Kidney tubule cell (primary cell): Measurements from ENCODE around the gene DLL4.

Experiments
- DNase-seq: peaks from one replicate; pipeline ENCODE4 v3.0.0-alpha.2; 2018; ENCODE audit warnings: low spot score

DLL4 gene

GRCh38 chr15:40906091-40906990, 22.8 kb upstream of the DLL4 start:
- peak; percentile 97 for DNase-seq

DNA sequence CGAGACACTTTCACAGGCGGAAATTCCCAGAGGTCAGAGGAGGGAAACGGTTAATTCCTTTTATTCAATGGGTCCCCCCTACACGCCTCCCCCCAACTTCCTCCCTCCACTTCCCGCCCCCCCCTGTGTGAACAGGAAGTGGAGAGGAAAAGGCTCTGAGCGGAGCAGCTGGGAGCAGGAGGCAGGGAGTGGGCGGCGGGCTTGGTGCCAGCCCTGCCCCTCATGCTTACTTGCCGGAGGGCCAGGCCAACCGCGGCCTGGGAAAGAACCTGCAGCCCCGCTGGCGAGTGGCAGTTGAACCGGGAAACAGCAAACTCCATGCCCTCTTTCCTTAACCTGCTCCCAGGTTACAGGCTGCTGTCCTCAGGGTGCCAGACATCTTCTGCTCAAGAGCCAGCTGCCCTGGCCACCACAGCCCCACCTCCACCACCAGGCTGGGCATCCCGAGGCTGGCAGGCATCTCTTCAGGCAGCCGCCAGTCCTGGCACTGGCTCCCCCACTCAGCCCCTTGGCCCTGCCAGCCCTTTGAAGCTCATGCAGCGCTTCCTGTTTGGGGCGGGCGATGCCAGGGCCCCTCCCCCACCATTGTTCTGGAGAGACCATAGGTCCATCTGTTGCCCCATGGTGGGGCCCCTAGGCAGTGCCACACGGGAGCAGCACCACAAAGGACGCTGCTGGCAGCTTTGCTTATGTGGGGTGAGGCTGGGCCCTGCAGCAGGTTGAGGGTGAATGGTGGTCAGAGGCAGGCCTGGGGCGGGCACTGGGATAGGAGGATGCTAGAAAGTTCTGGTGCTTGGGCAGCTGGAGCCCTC, 21.9 kb upstream of the DLL4 start:
- DNase-seq, result peak; percentile 39

- no peak for DNase-seq
These were observed 21.0 kb upstream of the DLL4 start for GRCh38 chr15:40908095-40908494.

DNA sequence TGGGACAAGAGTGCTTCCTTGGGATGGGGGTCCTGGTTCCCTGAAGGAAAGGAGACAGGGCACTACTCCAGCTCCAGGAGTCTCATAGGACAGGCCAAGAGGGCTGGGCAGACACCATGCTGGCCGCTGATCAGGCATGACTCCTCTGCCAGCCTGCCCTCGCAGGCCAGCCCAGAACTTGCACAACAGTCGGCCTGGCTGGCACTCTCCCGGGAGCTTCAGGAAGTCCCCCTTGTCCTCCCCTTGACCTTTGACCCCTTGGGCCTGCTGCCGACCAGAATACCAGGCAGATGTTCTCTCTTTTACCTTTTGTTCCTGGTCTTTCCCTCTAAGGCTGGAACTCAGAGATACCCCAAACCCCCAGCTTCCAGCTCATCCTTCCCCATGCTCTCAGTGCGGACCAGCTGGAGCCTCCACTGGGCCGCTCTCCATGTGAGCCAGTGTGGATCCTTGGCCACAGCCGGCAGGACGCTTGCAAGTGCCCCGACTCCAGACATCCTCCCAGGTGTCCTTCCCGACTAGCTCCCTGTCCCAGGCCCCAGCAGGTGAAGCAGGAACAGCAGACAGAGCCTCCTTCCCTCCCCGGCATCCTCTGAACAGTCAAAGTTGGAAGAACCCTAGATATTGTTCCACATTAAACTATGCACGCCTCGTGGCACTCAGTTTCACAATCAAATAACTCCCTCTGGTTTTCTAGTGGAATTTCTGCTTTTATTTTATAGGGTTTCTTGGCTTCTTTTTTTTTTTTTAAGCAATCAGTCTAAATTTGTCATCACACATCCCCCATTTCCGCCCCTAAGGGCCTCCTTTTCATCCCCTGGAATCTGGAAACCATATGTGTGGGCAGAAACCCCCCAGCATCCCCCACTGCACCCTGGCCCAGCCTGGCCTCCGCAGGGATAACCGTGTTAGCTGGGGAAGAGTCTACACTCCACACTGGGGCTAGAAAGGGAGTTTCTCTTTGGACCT, 19.2 kb upstream of the DLL4 start:
- no peak for DNase-seq

DNA sequence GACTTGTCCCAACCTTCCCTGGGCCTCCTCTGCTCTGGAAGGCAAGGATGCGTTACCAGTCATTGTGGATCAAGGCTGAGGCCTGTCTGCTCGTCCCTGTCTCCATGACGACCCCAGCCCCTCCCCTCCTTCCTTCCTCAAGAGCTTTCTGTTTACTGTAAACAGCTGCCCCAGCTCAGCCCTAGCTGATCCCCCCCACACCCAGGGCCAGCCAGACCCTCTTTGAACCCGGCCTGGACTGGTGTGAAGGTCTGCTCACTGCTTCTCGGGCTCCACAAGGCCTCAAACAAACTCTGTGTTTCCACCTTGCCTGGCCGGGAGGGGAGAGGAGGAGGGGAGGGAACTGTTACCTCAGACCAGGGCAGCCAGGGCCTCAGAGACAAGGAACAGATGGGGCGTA, 18.0 kb upstream of the DLL4 start:
- DNase-seq, result no peak

- DNase-seq, result no peak
These were observed 17.4 kb upstream of the DLL4 start for GRCh38 chr15:40911693-40912092.

GRCh38 chr15:40912478-40912877, 16.7 kb upstream of the DLL4 start:
- DNase-seq, result no peak

- DNase-seq, result no peak
These were observed 15.1 kb upstream of the DLL4 start for GRCh38 chr15:40914013-40914412.

DNA sequence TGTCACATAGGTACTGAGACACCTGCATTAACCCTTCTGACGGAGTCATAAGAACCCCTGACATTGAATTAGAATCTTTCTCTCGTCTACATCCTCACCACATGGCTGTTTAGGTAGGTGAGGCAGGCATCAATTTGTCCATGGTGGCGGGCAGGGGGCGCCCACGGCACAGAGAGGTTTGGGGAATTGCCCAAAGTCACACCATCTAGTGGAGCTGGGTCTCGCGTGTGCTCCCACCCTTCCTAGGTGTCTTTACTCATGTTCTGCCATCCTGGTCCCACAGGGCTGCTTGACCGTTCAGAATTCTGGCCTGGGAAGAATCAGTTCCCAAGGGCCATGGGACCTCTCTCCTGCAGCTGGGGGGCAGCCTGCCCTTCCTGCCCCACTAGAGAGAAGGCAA, 14.7 kb upstream of the DLL4 start:
- DNase-seq, result no peak

DNA sequence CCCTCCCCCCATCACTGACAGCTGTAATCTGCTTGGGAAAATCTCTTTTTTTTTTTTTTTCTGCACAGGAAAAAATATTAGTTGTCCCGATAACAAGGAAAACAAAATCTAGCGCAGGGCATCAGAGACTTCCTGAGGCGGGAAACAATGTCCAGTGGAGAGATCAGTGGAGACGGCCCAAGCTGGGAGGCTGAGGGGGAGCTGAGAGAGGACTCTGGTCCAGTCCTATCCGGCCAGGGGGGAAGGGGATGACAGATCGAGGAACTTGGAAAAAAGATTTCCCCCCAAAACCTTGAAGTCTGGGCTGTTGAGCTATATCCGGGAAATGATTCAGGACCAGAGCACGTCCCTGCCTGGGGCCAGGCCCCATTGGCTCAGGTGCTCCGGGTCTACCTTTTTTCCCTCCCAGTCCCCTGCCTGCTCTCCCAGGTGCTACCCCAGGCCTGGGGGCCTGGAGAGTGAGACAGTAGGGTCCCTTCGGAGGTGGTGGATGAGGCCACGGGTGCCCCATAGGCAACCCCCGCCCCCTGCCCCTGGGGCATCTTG, 14.0 kb upstream of the DLL4 start:
- no peak for DNase-seq

DNA sequence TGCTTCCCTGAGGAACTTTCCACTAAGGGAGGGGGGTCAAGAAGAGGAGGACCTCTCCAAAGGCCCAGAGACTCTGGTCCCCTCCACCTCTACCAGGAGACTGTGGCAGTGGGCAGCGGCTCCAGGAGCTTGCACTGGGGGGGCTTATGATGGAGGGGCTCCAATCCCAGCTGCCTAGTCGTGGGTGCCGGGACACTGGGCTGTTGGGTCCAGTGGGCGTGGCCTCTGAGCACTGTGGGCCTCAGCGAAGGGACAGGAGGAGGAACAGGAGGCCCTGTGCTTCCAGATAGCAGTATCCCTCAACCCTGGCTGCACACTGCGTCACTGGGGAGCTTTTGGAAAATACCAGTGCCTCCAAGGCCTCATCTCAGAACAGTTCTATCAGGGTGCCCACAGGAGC, 13.5 kb upstream of the DLL4 start:
- no peak for DNase-seq

DNA sequence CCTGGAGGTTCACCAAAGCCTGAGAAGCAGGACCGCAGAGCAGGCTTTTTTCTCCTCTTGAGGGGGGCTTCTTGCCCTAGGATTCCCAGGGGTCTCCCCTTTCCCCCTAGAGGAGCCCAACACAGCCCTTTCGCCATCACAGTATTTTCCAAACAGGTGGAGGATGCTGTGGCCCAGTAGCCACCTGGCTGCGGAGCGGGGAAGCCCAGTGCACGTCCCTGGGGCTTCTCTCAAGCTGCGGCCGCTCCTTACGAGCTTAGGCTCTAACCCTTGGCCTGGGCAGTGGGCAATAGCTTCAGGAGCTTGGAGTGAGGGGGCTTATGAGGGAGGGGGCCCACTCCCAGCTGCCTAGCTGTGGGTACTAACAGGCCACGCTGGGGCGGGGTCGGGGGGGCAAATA, 11.6 kb upstream of the DLL4 start:
- no peak for DNase-seq

- DNase-seq, result no peak
These were observed 10.9 kb upstream of the DLL4 start for GRCh38 chr15:40918146-40918798.

GRCh38 chr15:40918799-40919392, 10.2 kb upstream of the DLL4 start:
- DNase-seq, result no peak

DNA sequence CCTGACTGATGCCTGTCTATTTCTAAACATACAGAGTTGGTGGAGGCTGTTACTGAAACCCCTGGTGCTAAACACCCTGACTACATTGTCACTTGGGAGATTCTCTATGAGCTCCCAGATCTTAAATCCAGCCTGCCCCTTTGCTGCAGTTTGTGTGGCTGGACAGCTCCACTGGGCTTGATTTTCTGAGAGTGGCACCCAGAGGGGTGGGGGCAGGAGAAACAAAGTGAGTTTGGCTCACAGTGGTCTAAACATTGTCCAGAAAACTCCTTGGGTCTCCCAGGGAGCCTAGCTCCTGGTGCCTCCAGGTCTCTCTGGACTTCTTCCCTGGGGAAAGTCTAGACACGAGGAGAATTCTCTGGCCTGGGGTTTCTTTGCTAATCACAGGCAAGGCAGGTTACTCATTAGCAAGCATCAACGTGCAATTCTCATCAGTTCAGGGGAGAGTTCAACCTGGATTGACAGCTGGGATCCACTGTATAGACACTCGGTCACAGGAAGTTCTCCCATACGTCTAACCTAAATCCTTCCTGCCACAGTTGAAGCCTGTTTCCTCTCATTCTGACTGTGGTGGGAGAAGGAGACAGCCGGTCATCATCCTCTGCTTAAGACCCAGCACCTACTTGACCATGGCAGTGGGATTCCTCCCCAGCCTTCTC, 7.1 kb upstream of the DLL4 start:
- no peak for DNase-seq

GRCh38 chr15:40922608-40923005, 6.5 kb upstream of the DLL4 start:
- DNase-seq, result no peak

DNA sequence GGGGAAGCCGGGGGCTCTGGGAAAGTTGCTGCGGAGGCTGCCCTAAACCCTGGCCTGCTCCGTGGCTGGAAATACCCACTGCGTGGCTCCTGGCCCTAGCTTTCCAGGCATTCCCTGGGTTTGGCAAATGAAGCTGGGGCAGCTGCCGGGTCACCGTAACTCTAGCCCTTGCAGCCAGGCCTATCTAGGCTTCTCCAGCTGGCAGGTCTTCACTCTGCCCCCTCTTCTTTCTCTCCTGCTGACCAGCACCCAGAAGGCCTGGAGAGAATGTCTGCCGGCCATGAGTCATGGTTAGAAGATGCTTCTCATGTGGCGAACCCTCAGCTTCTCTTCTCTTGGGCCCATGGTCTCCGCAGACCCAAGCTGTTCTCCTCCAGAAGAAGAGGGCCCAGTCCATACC, 5.6 kb upstream of the DLL4 start:
- no peak for DNase-seq

DNA sequence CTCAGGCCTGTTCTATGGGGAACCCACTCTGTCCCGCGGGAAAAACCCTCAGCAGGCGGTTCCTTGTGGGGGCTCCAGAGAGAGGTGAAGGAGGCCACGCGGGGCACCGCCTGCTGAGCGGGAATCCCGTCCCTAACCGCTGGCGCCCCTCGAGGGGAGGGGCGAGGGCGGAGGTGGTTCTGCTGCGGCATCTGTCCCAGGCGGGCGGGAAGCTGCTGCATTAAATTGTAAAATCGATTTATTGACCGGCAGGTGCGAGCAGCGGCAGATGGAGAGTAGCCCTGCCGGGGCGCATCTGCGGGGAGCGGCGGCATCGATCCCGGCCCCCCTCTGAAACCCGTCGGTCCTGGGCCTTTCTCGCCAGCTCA, 3.7 kb upstream of the DLL4 start:
- DNase-seq, result no peak

- DNase-seq, result no peak
These were observed 3.1 kb upstream of the DLL4 start for GRCh38 chr15:40925863-40926658.
